ENCODE results near the gene FAM117A.

The FAM117A gene

GRCh38 chr17:49691677-49692191, 72.2 kb downstream of the FAM117A start:
- Mint-ChIP-seq H3K27me3 (no peaks in the 10 kb centered on the region), H3K27ac (ENCODE audit: low read depth) (peak overlapping the region; percentile 36), H3K4me3 (no peak overlapping the region), H3K9me3 (no peaks in the 10 kb centered on the region), H3K4me1 (peaks cover 55% of the 10 kb centered on the region), H3K36me3 (ENCODE audit: insufficient read depth) (peaks cover 14% of the 10 kb centered on the region)
- ATAC-seq (replicated peaks; ENCODE audit: extremely low read depth, poor library complexity, severe bottlenecking) = no peak
- no peak for DNase-seq (ENCODE audit: low spot score in 2 of 2)

GRCh38 chr17:49691086-49691676, 72.8 kb downstream of the FAM117A start:
- Mint-ChIP-seq H3K36me3 (ENCODE audit: insufficient read depth) (peaks cover 12% of the 10 kb centered on the region), H3K27ac (ENCODE audit: low read depth) (peak overlapping the region; percentile 36), H3K4me3 (no peak overlapping the region), H3K9me3 (no peaks in the 10 kb centered on the region), H3K4me1 (peaks cover 52% of the 10 kb centered on the region), H3K27me3 (no peaks in the 10 kb centered on the region)
- ATAC-seq (replicated peaks; ENCODE audit: extremely low read depth, poor library complexity, severe bottlenecking) = no peak
- DNase-seq (ENCODE audit: low spot score in 2 of 2) = no peak

GRCh38 chr17:49690256-49690655, 73.7 kb downstream of the FAM117A start:
- no peaks in the 10 kb centered on the region for H3K9me3 Mint-ChIP-seq
- no peak overlapping the region for H3K27ac Mint-ChIP-seq (ENCODE audit: low read depth)
- H3K27me3 Mint-ChIP-seq = no peaks in the 10 kb centered on the region
- peaks cover 42% of the 10 kb centered on the region for H3K4me1 Mint-ChIP-seq
- no peak overlapping the region for H3K4me3 Mint-ChIP-seq
- ATAC-seq (replicated peaks; ENCODE audit: extremely low read depth, poor library complexity, severe bottlenecking) = no peak
- no peak for DNase-seq (ENCODE audit: low spot score in 2 of 2)
- H3K36me3 Mint-ChIP-seq (ENCODE audit: insufficient read depth) = peaks cover 11% of the 10 kb centered on the region

GRCh38 chr17:49688848-49689247, 75.1 kb downstream of the FAM117A start:
- no peaks in the 10 kb centered on the region for H3K9me3 Mint-ChIP-seq
- ATAC-seq (replicated peaks; ENCODE audit: extremely low read depth, poor library complexity, severe bottlenecking) = no peak
- no peak for DNase-seq (ENCODE audit: low spot score in 2 of 2)
- H3K4me3 Mint-ChIP-seq = peak overlapping the region; percentile 78
- H3K27me3 Mint-ChIP-seq = no peaks in the 10 kb centered on the region
- H3K36me3 Mint-ChIP-seq (ENCODE audit: insufficient read depth) = peaks cover 11% of the 10 kb centered on the region
- peak overlapping the region; percentile 89 for H3K27ac Mint-ChIP-seq (ENCODE audit: low read depth)
- peaks cover 38% of the 10 kb centered on the region for H3K4me1 Mint-ChIP-seq

- Mint-ChIP-seq H3K36me3 (ENCODE audit: insufficient read depth) (peaks cover 7% of the 10 kb centered on the region), H3K4me3 (peak overlapping the region; percentile 78), H3K4me1 (peaks cover 38% of the 10 kb centered on the region), H3K27ac (ENCODE audit: low read depth) (peak overlapping the region; percentile 82), H3K27me3 (no peaks in the 10 kb centered on the region), H3K9me3 (no peaks in the 10 kb centered on the region)
- DNase-seq (ENCODE audit: low spot score in 2 of 2) (no peak), ATAC-seq (replicated peaks; ENCODE audit: extremely low read depth, poor library complexity, severe bottlenecking) (peak; percentile 80)
Measured at GRCh38 chr17:49687878-49688491, 75.9 kb downstream of the FAM117A start.

GRCh38 chr17:49681106-49681979, 82.6 kb downstream of the FAM117A start:
- Mint-ChIP-seq H3K4me3 (no peak overlapping the region), H3K4me1 (peaks cover 20% of the 10 kb centered on the region), H3K27ac (ENCODE audit: low read depth) (no peak overlapping the region), H3K36me3 (ENCODE audit: insufficient read depth) (peaks cover 21% of the 10 kb centered on the region), H3K27me3 (no peaks in the 10 kb centered on the region), H3K9me3 (no peaks in the 10 kb centered on the region)
- DNase-seq (ENCODE audit: low spot score in 2 of 2) (no peak), ATAC-seq (replicated peaks; ENCODE audit: extremely low read depth, poor library complexity, severe bottlenecking) (no peak)

GRCh38 chr17:49680314-49680713, 83.6 kb downstream of the FAM117A start:
- Mint-ChIP-seq H3K4me1 (peaks cover 29% of the 10 kb centered on the region), H3K36me3 (ENCODE audit: insufficient read depth) (peaks cover 26% of the 10 kb centered on the region), H3K9me3 (no peaks in the 10 kb centered on the region), H3K4me3 (no peak overlapping the region), H3K27ac (ENCODE audit: low read depth) (no peak overlapping the region), H3K27me3 (no peaks in the 10 kb centered on the region)
- ATAC-seq (replicated peaks; ENCODE audit: extremely low read depth, poor library complexity, severe bottlenecking) (no peak), DNase-seq (ENCODE audit: low spot score in 2 of 2) (no peak)

GRCh38 chr17:49677933-49678847, 85.7 kb downstream of the FAM117A start, which contains the start of gene SPOP:
Gene SPOP, minus strand, starts transcription at chr17:49678097. Its CDS starts 55,287 bp downstream, at chr17:49622810.
- DNase-seq (ENCODE audit: low spot score in 2 of 2) (peak; percentile 96 to 98), ATAC-seq (replicated peaks; ENCODE audit: extremely low read depth, poor library complexity, severe bottlenecking) (peak; percentile 88)
- Mint-ChIP-seq H3K9me3 (no peaks in the 10 kb centered on the region), H3K27me3 (no peaks in the 10 kb centered on the region), H3K4me1 (peaks cover 42% of the 10 kb centered on the region), H3K27ac (ENCODE audit: low read depth) (peak within 1 kb of the TSS; percentile 94), H3K36me3 (ENCODE audit: insufficient read depth) (peaks cover 37% of the 10 kb centered on the region), H3K4me3 (peak within 1 kb of the TSS; percentile 78)

- H3K9me3 Mint-ChIP-seq = no peaks in the 10 kb centered on the region
- DNase-seq (ENCODE audit: low spot score in 2 of 2) = peak; percentile 88 to 92
- H3K27me3 Mint-ChIP-seq = no peaks in the 10 kb centered on the region
- peaks cover 37% of the 10 kb centered on the region for H3K36me3 Mint-ChIP-seq (ENCODE audit: insufficient read depth)
- peak; percentile 55 for ATAC-seq (replicated peaks; ENCODE audit: extremely low read depth, poor library complexity, severe bottlenecking)
- peaks cover 48% of the 10 kb centered on the region for H3K4me1 Mint-ChIP-seq
- peak overlapping the region; percentile 94 for H3K27ac Mint-ChIP-seq (ENCODE audit: low read depth)
- peak overlapping the region; percentile 78 for H3K4me3 Mint-ChIP-seq
Measured at GRCh38 chr17:49677134-49677932, 86.6 kb downstream of the FAM117A start.

GRCh38 chr17:49676276-49676868, 87.6 kb downstream of the FAM117A start:
- ATAC-seq (replicated peaks; ENCODE audit: extremely low read depth, poor library complexity, severe bottlenecking) = peak; percentile 43
- no peaks in the 10 kb centered on the region for H3K27me3 Mint-ChIP-seq
- DNase-seq (ENCODE audit: low spot score in 2 of 2) = peak in 1 of 2 donors; percentile 31
- peaks cover 53% of the 10 kb centered on the region for H3K4me1 Mint-ChIP-seq
- H3K9me3 Mint-ChIP-seq = no peaks in the 10 kb centered on the region
- peak overlapping the region; percentile 94 for H3K27ac Mint-ChIP-seq (ENCODE audit: low read depth)
- peak overlapping the region; percentile 78 for H3K4me3 Mint-ChIP-seq
- H3K36me3 Mint-ChIP-seq (ENCODE audit: insufficient read depth) = peaks cover 39% of the 10 kb centered on the region

- Mint-ChIP-seq H3K27ac (ENCODE audit: low read depth) (peak overlapping the region; percentile 94), H3K4me3 (no peak overlapping the region)
Measured at GRCh38 chr17:49674507-49674906, 89.4 kb downstream of the FAM117A start.

More at GRCh38 chr17:49674507-49674906, 89.4 kb downstream of the FAM117A start:
- Mint-ChIP-seq H3K4me1 (peaks cover 53% of the 10 kb centered on the region), H3K9me3 (no peaks in the 10 kb centered on the region), H3K27me3 (no peaks in the 10 kb centered on the region), H3K36me3 (ENCODE audit: insufficient read depth) (peaks cover 39% of the 10 kb centered on the region)
- ATAC-seq (replicated peaks; ENCODE audit: extremely low read depth, poor library complexity, severe bottlenecking) = no peak
- no peak for DNase-seq (ENCODE audit: low spot score in 2 of 2)

All from central memory CD8-positive, alpha-beta T cell (primary cell).